GM13976 (cell line): ENCODE results near the gene MLLT3.

Experiments
- DNase-seq: peaks from one replicate; pipeline ENCODE4 v3.0.0; 2012; ENCODE audit warnings: low spot score
- in situ Hi-C: fragments of 300-500 bp; cut with MboI; formaldehyde crosslinking; loops from one replicate; pipeline ENCODE4 v1.12.0; 2022; ENCODE audit warnings: low sequenced_read_pairs, mixed read lengths, inconsistent platforms; ENCODE audit not compliant: unreplicated experiment
- TF ChIP-seq, protein P1 (sequence below): IDR thresholded peaks from 2 replicates; pipeline ENCODE4 v1.5.1; 2012; ENCODE audit warnings: borderline replicate concordance, mild to moderate bottlenecking; ENCODE audit not compliant: insufficient read depth; ENCODE audit errors: extremely low read depth, missing control alignments, control extremely low read depth

The MLLT3 gene

DNA sequence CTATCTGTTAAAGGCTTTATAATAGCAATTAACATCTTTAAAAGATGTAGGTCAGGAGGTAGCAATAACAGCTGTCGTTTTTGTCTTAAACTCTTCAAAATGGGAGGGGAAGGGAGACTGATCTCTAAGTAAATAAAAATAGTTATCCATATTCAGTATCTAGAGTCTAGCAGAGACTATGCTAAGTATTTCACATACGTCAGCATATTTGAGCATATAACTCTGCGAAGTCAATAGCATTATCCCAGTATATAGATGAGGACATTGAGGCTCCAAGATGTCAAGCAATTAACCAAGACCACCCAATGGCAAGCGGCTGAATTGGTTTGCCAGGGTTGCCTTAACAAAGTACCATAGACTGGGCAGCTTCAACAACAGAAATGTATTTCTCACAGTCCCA, 316.8 kb downstream of the MLLT3 start:
- in situ Hi-C loops = no loop called here

DNA sequence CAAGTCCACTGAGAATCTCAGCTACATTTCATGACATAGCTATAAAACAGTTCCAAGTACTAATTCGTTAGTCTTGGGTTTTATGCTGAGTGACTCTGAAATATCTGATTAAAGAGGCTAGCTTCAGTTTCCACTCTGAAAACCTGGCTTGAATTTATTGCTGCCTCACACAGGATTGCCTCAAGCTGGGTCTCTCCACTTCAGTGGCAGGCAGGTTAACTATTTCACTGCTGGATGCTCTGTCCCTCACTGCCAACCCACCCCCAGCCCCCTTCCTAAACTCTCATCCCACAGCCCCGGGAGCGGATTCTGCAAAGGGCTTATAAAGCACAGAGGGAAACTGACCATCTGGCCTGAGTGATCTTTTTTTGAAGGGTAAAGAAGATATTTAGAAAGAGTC, 318.3 kb downstream of the MLLT3 start:
- no peak for DNase-seq
- TF ChIP-seq, protein P1, sequence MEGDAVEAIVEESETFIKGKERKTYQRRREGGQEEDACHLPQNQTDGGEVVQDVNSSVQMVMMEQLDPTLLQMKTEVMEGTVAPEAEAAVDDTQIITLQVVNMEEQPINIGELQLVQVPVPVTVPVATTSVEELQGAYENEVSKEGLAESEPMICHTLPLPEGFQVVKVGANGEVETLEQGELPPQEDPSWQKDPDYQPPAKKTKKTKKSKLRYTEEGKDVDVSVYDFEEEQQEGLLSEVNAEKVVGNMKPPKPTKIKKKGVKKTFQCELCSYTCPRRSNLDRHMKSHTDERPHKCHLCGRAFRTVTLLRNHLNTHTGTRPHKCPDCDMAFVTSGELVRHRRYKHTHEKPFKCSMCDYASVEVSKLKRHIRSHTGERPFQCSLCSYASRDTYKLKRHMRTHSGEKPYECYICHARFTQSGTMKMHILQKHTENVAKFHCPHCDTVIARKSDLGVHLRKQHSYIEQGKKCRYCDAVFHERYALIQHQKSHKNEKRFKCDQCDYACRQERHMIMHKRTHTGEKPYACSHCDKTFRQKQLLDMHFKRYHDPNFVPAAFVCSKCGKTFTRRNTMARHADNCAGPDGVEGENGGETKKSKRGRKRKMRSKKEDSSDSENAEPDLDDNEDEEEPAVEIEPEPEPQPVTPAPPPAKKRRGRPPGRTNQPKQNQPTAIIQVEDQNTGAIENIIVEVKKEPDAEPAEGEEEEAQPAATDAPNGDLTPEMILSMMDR = no peak
- in situ Hi-C loops = no loop called here

More for the DNA sequence above, 316.8 kb downstream of the MLLT3 start:
- TF ChIP-seq, protein P1 = no peak
- DNase-seq = no peak

DNA sequence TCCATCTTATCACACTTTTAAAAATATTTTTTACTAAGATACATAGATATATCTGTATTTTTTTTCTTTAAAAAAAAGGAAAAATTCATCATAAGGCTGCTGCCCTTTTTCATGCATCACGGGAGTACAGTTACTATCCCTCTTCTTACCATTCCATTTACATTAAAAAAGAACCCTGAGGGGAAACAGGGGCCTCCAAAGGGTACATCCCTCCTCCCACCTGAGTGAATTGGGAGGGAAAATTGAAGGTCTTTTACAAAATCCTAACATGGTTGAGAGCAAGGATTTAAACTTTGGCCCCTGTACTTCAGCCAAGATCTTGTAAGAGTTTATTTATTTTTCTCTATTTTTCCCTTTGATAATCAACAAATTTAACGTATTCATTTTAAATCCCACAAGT, 319.2 kb downstream of the MLLT3 start:
- TF ChIP-seq, protein P1 = no peak
- no peak for DNase-seq

DNA sequence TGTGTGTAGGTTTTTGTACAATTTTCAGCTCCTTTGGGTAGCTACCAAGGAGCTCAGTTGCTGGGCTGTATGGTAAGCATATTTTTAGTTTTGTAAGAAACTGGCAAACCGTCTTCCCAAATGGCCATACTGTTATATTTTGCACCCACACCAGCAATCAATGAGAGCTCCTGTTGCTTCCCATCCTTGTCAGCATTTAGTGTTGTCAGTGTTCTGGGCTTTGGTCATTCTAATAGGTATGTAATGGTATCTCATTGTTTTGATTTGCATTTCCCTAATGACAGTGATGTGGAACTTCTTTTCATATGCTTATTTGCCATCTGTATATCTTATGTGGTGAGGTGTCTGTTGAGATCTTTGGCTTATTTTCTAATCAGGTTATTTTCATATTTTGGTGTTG, 320.1 kb downstream of the MLLT3 start:
- no peak for DNase-seq
- TF ChIP-seq, protein P1 = no peak

More for the DNA sequence above, 319.2 kb downstream of the MLLT3 start:
- in situ Hi-C loops = no loop called here

DNA sequence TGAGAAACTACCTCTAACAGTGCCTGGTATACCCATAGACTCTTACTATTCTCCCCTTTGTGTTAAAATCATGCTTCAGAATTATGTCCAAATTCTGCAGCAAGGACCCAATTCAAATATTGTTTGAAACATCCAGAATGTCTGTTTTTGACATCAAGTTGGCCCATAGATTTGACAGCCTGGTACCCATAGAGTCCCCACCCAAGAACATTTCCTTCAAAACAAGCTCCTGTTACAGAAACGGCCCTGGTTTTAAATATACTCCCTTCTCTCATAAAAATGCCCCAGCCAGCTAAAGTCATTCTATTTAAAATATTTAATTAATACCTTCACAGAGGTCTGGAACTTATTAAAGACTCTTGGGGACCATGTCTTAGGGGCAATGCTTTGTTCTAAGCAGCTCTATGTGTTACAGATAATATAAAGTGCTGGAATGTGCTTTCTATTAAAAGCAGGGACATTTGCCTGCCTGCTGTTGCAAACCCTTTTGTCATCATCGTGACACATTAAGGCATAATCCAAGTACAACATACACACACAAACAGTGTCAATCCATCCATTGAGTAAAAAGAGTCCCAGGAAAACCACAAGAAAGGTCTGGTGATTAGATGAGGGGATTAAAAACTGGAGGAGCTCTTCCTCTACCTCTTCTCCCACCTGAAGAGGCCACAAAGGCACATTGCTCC, 321.7 kb downstream of the MLLT3 start:
- no peak for DNase-seq
- in situ Hi-C loops = no loop called here
- TF ChIP-seq, protein P1 = no peak

More for the DNA sequence above, 320.1 kb downstream of the MLLT3 start:
- in situ Hi-C loops = no loop called here

DNA sequence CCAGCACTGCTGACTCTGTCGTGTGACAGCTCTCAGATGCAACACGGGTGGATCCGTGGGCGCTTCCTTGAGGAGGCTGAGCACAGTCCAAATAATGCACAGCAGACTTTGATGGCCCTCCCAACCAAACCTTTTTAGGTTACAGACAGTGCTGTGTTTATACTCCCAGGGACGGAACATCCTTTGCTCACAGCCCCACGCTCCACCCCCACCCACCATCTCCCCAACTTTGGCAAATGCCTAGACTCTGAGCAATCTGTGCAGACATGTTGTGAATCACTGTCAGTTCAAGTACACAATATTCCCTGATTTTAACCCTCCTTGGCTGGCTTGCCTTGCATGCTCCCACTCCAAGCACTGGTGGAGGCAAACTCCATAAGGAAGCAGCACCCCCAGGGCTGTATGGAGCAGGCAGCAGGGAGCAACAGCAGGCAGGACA, 324.6 kb downstream of the MLLT3 start:
- DNase-seq = no peak

More for the DNA sequence above, 324.6 kb downstream of the MLLT3 start:
- TF ChIP-seq, protein P1 = no peak
- in situ Hi-C loops = no loop called here
